Stimulated activated CD4-positive, alpha-beta T cell treated with anti-CD3 and anti-CD28 coated beads, TNF-alpha, amount 100 ng/mL, for 1 hour (primary cell): Measurements from ENCODE around the gene SOX18.

ENCODE experiments used
- DNase-seq, 3 donors: peaks; one replicate each; pipeline ENCODE4 v3.0.0-alpha.2; 2020; ENCODE audit warnings: low read depth in 3 of 3, low spot score in 1 of 3

Gene SOX18

DNA sequence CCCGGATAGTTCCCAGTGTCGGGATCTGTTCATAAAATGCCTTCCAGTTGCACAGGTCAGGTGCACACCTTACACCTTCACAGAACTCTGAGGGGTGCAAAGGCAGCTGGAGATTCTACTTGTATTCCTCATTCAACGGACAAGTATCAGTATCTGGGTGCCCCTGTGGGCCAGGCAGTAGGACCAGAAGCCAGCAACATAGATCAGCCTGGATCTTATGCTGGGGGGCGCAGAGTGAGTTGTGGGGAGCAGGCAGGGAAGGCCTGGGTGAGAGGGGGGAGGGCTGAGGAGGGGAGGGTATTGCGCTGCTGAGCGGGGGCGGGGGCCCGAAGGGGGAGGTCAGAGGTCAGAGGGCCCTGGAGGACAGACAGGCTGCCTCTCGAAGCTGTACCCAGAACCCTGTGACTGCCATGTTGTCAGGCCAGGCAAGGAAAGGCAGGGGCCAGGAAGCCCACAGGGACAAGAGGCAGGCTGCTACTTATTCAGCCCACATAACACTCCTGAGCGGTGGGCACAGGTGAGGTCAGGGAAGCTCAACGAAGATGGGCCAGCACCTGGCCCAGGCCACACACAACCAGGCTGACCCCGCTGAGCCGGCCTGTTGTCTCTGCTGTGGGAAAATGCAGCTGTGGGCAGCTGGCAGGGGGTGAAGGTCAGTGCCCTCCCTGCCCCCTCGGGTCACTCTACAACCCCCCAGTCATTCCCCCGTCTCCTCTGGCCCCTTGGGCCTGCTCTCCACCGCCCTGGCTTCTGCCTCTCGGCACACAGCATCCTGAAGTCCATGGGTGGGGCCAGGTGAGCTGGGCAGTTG, 31.6 kb upstream of the SOX18 start:
- DNase-seq: no peak

DNA sequence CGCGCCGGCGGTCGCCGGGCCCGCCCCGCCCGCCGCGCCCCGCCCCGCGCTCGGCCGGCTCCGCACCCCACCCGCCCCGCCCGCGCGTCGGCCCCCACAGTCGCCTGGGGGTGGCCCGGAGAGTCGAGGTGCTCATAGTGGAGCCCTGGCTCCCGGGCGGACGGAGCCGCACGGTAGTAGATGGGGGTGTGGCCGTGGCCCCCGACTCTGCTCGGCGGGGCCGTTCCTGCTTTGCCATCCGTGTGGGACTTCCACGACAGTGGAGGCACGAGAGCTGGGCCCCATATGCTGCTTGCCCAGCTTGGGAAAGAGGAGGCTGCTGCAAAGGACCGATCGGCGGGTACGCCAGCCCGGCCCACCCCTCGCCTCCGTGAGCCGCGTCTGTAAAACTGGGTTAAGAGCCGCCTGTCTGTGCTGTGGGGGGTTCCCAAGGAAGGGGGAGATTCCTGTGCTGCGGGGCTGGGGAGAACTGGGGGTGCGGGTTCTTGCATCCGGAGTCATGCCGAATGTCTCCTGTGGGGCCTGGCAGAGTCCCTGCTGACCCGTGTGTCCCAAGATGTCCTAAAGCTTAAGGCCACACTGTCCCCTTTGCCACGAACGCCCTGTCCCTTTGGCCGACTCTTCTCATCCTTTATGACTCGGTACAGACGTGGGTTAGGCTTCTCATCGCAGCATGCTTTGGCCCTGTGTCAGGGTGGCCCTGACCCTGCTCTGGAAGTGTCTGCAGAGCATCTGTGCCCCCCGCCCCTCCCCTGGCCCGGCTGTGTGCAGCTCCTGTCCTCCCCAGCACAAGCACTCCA, 30.8 kb upstream of the SOX18 start, which contains the start of gene OPRL1:
TSS of gene OPRL1 (plus strand) at position 70 of the 800 bp plus-strand sequence. CDS start 12,639 bp downstream, outside the sequence.
- peak in 1 of 3 donors; percentile 27 for DNase-seq

DNA sequence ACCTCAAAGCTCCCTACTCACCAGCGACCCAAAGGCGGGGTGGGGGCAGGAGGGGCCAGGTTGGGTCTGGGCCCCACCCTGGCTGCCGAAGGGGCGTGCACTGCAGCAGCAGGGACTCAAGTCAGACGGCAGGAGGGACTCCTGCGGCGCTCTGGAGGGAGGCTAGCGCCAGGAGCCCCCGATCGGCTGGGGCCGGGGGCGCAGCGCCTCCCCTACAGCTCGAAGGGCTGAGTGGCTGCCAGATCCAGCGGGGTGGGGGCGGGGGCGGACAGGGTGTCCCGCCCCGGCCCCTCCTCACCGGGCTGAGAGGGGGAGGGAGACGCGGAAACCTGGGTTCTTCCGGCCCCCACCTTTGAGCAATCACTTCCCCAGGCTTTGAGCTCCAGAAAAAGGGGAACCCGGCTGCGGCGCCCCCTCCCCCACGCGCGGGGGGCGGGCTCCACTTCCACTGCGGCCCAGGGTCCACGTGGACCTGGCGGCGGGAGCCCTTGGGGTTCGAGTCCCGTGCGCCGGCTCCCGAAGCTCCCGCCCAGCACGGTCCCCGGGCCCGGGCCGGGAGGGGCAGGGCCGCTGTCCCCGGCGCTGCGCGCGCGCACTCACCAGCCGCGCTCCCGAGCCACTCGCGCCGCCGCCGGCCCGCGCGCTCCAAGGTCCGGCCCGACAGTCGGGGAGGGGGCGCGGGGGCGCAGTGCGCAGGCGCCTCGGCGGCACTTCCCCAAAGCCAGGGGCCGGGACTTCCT, 30.0 kb upstream of the SOX18 start, which contains the start of gene RGS19:
TSS of gene RGS19 (minus strand) at position 246 of the 740 bp plus-strand sequence. CDS start 2,632 bp downstream, outside the sequence.
- peak in 2 of 3 donors; percentile 41 to 46 for DNase-seq

DNA sequence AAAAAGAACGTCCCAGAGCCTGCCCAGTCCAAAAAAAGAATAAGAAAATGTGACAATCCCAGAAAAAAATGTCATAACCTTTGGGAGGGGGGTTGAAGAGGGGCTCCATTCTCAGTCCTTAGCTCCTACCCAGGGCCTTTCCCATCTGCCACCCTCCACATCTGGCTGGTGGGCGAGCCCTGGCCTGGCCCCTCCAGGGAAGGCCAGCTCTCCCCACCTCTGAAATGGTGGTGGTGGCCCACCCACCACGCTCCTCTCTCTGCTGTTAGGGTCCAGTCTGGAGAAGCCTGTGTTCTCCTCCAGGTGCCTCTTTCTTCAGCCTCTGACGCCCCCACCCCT, 29.5 kb upstream of the SOX18 start:
- DNase-seq: no peak

DNA sequence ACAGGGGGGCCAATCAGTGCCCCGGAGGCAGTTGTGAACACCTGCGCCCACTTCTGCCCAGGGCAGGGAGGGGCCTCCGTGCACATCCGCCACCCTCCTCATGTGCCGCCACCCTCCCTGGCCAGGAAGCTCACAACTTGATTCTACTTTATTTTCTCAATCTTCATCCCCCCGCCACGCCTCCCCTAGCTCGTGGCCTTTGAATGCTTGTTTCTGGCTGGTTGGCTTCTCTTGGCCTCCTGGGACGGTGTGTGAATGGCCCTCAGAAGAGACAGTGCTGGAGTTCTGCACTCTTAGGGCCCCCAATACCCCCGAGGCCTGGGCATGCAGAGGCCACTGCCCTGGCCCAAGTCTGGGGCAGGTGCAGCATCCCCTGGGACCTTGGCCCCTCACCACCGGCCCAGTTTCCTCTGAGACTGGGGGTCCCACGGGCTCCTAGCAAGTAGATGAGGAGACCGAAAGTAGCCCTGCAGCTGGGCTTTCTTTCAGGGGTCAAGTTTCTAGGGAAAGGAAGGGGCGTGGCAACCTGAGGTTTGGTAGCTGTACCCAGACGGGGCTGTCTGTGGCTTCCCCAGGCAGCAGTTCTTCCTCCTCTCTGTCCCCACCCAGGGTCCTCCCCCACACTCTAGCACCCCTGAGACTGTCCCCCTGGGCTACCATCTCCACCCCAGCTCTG, 28.6 kb upstream of the SOX18 start:
- peak in 1 of 3 donors; percentile 22 for DNase-seq

DNA sequence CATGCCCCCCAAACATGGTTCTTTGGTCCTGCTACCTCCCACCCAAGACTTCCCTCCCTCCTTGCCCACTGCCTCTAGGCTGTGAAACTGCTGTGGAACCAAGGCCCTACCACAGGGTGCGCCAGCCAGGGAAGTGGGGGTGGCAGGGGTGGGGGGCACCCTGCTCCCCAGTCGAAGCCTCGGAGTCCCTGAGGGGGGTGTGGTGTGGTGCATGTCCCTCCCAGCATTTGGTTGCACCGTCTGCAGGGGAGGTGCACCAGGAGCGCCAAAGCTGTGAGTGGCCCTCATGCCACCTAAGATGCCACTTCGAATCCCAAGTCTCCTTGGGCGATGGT, 28.1 kb upstream of the SOX18 start:
- DNase-seq: no peak

DNA sequence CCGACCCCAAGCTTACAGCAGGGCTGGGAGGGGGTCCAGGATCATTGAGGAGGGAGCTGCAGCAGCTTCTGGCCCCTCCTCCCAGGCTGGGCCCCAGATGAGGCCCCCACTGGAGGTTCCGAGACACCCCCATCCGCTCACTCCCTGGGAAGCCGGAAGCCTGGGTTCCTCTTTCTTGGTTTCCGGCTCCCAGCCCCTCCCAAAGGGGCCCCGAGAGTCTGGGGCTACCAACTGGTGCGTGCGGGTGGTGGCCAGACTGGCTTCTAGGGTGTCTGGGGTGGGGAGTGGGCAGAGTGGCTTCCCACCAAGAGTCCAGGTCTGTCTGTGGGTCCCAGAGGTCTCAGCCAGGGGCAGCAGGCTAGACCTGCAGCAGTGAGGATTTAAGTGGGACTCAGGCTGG, 27.7 kb upstream of the SOX18 start:
- no peak for DNase-seq

DNA sequence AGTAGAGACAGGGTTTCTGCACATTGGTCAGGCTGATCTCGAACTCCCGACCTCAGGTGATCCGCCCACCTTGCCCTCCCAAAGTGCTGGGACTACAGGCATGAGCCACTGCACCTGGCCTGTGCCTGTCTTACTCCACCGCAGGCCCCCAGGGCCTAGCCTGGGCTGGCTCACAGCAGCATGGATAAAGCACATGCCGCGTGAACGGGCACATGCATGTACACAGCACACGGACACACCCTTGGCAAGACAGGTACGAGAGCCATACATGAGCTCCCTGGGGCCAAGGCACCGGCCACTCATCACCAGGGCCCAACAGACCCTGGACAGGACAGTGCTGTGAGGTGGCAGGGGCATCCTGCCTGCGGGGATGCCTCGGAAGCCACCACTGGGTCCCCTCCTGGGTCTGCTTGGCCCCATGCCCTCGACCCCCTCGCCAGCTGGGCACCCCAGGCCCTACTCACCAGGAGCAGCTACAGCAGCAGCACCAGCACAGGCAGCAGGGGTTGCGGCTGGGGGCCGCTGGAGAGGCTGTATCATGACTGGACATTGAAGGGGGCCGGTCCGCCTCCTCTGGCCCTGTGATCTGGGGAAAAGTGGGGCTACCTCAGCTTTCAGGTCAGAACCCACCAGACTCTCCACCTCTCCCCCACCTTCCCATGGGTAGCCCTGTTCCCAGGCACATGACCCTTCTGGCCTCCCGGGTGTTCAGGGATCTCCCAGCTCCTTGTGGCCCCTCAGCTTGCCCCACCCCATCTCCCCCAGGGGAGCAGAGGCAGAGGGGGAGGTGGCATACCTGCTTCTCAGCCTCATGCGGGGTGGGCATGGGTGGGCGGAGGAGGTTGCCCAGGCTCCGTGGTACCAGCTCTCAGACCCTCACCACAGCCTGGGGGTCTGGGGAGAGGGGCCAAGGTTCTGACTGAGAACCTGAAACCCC, 26.9 kb upstream of the SOX18 start:
- DNase-seq: no peak

DNA sequence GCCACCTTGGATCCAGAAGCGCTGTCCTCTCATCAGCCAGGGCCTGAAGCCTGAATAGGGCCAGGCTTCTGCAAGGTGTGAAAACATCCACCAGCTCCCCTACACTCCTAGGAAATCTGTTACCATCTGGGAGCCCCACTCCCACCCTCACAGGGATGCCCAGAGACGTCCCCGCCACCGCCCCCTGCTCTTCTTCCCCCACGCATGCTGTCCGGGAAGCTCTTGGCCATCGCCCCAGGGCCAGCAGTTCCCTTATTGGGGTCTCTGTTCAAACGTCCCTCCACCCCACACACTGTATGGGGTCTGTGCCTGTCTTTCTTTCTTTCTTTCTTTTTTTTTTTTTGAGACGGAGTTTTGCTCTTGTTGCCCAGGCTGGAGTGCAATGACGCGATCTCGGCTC, 26.1 kb upstream of the SOX18 start:
- no peak for DNase-seq

DNA sequence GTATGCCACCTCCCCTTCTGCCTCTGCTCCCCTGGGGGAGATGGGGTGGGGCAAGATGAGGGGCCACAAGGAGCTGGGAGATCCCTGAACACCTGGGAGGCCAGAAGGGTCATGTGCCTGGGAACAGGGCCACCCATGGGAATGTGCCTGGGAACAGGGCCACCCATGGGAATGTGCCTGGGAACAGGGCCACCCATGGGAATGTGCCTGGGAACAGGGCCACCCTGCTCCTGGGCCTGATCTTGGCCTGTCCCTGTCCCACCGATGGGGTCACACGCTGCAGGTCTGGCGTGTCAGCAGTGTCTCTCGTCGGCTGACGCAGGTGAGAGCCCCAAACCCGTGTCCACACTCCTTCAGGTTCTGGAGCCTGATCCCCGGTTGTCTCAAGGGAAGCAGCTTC, 25.5 kb upstream of the SOX18 start:
- DNase-seq: no peak

DNA sequence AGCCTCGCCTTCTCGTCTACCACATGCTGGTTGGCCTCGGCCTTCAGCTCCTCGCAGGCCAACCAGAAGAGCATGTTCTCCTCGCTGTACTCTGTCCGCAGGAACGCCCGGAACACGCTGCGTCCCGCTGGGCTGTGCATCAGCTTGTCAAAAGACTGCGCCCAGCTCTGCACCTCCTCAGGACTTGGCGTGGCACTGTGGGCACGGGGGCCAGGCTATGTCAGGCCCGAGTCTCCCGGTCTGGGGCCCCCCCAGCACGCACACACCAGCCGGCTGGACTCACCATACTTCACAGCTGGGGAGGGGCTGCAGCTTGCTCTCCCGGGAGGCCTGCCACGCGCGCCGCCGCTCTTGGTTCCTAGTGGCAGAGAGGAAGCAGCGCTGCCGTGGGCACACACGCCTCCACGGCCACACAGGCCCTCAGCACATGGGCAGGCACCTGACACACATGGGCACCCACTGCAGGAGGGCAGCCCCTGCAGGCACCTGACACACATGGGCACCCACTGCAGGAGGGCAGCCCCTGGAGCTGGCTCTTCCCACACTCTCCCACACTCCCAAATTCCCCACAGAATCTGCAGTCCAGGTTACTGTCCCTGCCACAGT, 24.8 kb upstream of the SOX18 start:
- no peak for DNase-seq

DNA sequence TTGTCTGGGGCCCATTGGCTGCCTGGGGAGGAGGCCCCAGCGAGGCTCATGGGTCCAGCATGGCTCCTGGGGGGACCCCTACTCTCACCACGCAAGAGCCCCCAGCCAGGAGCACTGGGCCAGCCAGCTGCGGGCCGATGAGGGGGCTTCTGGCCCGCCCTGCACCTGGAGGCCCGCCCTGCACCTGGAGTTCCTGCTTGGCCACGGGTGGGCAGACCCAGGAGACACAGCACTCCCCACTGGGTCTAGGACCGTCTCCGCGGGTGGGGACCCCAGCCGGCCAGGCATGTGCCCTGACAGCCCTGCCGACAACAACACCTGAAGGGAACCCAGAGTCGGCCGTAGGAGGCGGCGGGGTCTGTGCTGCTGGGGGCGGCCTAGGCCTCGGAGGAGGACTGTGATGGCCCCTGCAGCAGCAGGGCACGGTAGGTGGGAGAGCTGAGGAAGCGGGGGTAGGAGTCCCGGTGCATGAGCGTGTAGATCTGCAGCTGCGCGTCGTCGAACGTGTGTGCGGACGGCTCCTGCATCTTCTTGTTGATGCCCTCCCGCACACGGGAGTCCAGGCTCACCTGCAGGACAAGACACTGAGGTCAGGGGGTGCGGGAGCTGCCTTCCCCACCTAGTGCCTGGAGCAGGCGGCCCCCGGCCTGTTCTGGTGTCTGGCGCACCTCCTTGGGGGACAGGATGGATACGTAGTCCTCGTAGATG, 24.2 kb upstream of the SOX18 start:
- no peak for DNase-seq

DNA sequence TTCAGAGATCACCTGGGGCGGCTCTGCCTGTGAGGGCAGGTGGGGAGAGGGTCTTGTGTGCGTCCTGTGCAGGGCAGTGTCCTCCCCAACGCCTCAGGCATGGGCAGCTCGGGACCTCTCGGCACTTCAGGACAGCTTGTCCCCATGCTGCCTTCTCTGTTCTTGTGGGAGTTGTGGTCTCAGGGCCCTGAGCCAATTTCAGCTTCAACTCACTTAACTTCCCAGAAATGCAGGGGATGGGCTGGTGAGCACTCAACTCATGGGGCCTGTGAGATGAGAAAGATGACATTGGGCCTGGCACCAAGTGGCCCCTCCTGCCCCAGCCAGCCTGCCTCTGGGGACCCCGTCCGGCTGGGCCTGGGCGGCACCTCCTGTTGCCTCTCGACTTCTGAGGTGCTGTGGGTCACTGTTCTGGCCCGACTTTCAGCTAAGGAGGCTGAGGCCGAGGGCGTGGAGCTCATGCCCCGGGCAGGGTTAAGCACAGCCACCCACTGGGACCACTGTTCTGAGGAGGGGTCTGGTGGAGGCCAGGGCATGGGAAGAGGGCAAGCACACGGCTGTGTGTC, 23.1 kb upstream of the SOX18 start:
- no peak for DNase-seq

DNA sequence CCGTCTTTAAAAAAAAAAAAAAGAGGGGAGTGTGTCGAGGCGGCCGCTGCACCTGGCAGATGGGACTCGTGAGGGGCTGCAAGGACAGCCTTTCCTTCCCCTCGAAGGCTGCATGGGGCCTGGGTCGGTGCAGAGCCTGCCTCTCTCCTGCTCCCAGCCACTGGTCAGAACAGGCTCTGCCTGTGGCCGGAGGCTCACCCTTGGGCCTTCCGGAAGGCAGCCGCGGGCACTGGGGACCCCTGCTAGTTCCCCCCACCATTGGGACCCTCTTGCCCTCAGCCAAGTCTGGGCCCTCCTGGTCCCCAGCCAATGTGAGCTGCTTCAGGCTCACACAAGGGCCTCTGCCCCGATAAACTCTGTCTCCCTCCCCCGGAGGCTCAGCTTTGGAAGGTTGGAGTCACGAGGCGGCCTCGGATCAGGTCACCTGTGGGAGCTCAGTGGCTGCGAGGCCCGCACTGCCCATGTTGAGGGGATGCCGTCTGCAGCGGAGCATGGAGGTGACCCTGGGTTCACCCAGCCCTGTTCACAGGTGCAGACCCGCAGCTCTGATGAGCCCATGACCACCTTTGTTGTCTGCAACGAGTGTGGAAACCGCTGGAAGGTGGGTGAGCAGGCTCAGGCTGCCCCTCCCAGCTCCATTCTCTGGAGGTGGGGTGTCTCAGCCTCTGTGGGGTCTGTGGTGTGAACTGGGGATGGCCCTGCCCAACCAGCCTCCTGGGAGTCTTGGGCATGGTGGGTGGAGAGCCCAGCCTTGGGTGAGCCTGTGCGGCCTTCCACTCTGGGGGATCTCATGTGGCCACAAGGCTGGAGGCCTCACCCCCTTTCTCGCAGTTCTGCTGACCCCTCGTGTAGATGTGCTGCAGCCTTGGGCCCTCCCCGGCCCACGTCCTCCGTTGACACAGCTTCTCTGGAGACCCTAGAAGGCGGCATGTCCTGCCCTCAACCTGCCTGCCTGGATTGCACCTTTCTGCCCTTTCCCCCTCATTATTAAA, 22.2 kb upstream of the SOX18 start:
- DNase-seq: no peak

DNA sequence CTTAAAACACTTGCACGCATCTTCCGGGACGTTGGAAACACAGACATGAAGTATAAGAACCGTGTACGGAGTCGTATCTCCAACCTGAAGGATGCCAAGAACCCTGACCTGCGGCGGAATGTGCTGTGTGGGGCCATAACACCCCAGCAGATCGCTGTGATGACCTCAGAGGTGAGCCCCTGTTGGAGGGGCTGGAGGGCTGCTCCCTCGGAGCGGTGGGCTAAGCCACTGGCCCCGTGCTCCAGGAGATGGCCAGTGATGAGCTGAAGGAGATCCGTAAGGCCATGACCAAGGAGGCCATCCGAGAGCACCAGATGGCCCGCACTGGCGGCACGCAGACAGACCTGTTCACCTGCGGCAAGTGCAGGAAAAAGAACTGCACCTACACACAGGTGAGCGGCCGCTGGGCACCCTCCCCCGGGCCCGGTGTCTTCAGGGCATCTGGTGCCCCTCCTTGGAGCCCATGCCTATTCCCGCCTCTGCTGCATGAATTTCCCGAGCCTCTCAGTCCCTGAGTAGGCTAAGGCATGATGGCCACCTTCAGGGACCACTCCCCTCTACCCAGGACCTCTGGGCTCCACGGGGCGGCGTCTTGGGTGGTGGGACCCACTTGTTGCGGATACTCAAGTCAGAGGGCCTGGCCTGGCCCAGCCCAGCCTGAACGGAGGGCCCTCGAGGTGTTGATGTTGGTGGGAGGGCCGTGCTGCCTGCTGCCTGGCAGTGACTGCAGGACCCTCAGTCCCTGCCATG, 21.0 kb upstream of the SOX18 start:
- DNase-seq: no peak

DNA sequence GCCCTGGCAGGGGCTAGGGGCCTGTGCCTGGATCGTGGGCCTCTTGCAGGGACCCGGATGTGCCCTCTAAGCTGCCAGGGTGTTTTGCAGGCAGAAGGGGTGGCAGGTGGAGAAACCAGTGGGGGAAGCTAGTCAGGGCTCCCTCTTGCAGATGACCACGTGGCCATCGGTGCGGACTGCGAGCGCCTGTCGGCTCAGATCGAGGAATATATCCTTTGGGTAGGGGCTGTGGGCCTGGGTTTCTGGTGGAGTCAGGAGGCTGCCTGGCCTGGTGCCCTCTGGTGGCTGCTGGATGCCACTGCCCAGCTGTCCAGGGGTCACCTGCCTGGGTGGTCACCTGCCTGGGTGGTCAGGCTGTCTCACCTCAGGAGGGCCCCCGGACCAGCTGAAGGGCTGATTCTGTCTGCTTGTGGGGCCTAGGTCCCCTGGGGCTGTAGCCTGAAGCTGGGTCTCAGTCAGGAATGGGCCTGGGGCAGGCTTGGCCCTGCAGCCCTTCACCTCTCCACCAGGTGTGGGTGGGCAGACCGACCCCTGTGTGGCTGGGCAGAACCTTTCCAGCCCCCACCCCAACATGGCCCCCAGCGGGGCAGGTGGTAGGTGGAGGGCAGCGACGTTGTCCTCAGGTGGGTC, 20.3 kb upstream of the SOX18 start:
- DNase-seq: no peak
